ENCODE results near the gene RALY. TPM values are rescaled to one million over a fixed set of nuclear protein-coding genes. Genes with fewer than 3 reads are reported as not detected.
A peak's percentile ranks its signal among the peaks of the same experiment; 100 is the strongest.

RALY gene
- total and polyA plus RNA-seq, 4 experiments from 2014 or later: 112 to 218 (median 153) TPM

DNA sequence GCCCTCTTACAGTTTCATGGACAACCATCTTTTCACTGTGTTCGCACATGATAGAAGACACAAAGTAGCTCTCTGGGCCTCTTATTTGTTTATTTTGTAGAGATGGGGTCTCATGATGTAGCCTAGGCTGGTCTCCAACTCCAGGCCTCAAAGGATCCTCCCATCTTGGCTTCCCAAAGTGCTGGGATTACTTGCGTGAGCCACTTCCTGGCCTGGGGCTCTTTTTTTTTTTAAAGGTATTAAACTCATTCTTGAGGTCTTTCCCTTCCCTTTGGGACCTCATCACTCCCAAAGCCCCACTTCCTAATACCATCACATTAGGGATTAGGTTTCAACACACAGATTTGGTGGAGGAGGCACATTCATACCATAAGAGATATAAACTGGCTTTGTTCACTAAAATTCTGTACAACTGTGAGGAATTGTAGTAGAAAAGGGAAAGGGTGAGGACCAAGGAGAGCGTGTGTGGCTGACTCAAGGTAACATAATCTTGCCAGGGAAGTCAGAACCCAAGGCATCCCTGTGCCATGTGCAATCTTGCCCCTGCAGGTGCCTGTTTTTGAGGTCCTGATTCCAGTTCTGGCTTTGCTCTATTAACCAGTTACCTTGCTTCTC, 72.9 kb downstream of the RALY start:
- Histone ChIP-seq H3K27me3 (ENCODE audit: insufficient read depth, low read length) (no peaks in the 10 kb centered on the region), H3K4me3 (ENCODE audit: low read length in 2 of 2) (no peak overlapping the region), H3K4me1 (ENCODE audit: insufficient read depth, low read length) (peaks cover 22% of the 10 kb centered on the region), H3K9me3 (ENCODE audit: control insufficient read depth in 1 of 2, low read length in 2 of 2) (no peaks in the 10 kb centered on the region), H3K27ac (ENCODE audit: low read depth, low read length) (no peak overlapping the region), H3K36me3 (ENCODE audit: insufficient read depth, low read length) (peaks cover 13% of the 10 kb centered on the region)
- peaks cover 34 to 65% (median 48%) of the 10 kb centered on the region in 4 donors for H3K4me1 Mint-ChIP-seq
- intact Hi-C loops (cut with micrococcal nuclease): loop anchor here (5.0 kb wide), 1 partner anchor 274 kb away; no protein-coding TSS in a partner anchor
- peak overlapping the region in 6 of 7 donors; percentile 21 to 66 (median 38) for H3K27ac Mint-ChIP-seq
- no peak overlapping the region for H3K4me3 Mint-ChIP-seq
- ChIA-PET CTCF (ENCODE audit: partially characterized antibody) (interaction anchor here (0.7 to 2.0 kb wide), 2 partner anchors 74 to 215 kb away, joined by 4 read pairs; no protein-coding TSS in a partner anchor), POLR2A (ENCODE audit: partially characterized antibody) (no interaction called here)
- DNase-seq: no peak
- no peaks in the 10 kb centered on the region for H3K27me3 Mint-ChIP-seq
- no peaks in the 10 kb centered on the region for H3K9me3 Mint-ChIP-seq
- H3K36me3 Mint-ChIP-seq: peaks cover 0 to 34% of the 10 kb centered on the region in 2 donors

DNA sequence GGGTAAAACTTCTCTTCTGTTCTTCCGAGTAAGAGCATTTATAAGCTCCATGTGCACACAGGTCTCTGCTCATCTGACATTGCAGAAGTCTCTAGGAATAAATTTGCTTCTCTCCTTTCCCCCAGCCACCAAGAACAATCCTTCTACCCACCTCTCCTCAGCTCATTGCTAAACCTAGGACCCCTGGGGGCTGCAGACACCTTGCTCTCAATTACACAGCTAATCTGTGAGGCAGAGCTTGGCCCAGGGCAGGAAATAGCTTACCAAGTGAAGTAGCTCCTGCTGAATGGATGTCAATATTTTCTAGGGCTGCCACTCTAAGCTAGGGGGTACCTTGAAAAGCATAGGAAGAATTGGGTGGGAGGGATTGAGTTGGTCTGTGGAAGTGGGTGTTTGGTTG, 74.3 kb downstream of the RALY start:
- Mint-ChIP-seq H3K36me3 (peaks cover 7 to 44% of the 10 kb centered on the region in 2 donors), H3K27me3 (no peaks in the 10 kb centered on the region), H3K27ac (peak overlapping the region in 6 of 7 donors; percentile 16 to 83 (median 72)), H3K4me3 (no peak overlapping the region), H3K9me3 (no peaks in the 10 kb centered on the region), H3K4me1 (peaks cover 29 to 54% (median 41%) of the 10 kb centered on the region in 4 donors)
- no peak overlapping the region for H3K4me3 ChIP-seq (ENCODE audit: low read length in 2 of 2)
- H3K27ac ChIP-seq (ENCODE audit: low read depth, low read length): no peak overlapping the region
- ChIA-PET CTCF (ENCODE audit: partially characterized antibody) (interaction anchor here (0.9 to 5.9 kb wide), 20 partner anchors 9 to 276 kb away, joined by 3 to 84 read pairs (median 5); partner anchors contain the start of gene CHMP4B), POLR2A (ENCODE audit: partially characterized antibody) (interaction anchor here (0.6 to 1.4 kb wide), 3 partner anchors 8 to 153 kb away, joined by 3 to 4 read pairs (median 4); no protein-coding TSS in a partner anchor)
- H3K27me3 ChIP-seq (ENCODE audit: insufficient read depth, low read length): no peaks in the 10 kb centered on the region
- H3K4me1 ChIP-seq (ENCODE audit: insufficient read depth, low read length): peaks cover 17% of the 10 kb centered on the region
- peaks cover 13% of the 10 kb centered on the region for H3K36me3 ChIP-seq (ENCODE audit: insufficient read depth, low read length)
- intact Hi-C loops (cut with micrococcal nuclease): loop anchor here (2.0 to 5.0 kb wide), 3 partner anchors 209 to 611 kb away; no protein-coding TSS in a partner anchor
- DNase-seq: no peak
- no peaks in the 10 kb centered on the region for H3K9me3 ChIP-seq (ENCODE audit: control insufficient read depth in 1 of 2, low read length in 2 of 2)

DNA sequence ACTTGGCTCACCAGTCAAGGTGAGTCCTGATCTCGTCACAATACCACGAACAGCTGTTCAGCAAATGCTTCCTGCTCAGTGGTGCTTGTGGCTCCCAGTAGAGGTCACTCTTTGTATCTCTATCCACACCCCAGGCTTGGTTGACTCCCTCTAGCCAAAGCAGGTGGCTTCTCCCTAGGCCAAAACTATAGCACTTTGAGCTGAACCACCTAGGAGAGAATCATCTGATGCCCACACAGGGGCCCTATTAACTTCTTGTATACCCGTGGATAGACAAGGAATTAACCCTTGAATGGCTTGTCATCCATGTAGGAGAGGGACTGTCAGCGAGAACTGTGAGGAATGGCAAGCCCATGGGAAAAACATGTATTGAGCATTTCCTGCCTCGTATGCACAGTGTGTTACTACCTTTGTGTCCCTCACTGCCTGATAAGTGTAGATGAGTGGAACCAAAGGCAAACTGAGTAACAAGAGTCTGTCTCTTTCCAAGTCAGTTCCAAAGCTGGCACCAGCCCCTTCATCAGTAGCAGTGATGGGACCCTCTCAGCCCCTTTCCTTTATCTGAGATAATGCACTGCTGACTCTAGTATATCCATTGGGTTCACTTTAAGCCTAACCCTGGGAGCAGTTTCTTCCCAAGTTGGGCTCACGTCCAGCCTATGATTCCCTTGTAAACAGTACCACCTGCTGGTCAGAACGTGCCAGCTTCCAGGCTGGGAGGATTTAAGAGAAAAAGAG, 75.8 kb downstream of the RALY start:
- peaks cover 17% of the 10 kb centered on the region for H3K4me1 ChIP-seq (ENCODE audit: insufficient read depth, low read length)
- Mint-ChIP-seq H3K27ac (peak overlapping the region; percentile 10 to 88 (median 73)), H3K27me3 (no peaks in the 10 kb centered on the region), H3K4me3 (peak overlapping the region in 1 of 8 donors; percentile 20), H3K36me3 (peaks cover 14 to 43% of the 10 kb centered on the region in 2 donors), H3K9me3 (no peaks in the 10 kb centered on the region), H3K4me1 (peaks cover 26 to 44% (median 35%) of the 10 kb centered on the region in 4 donors)
- peak; percentile 50 to 75 (median 54) for DNase-seq
- peaks cover 25% of the 10 kb centered on the region for H3K36me3 ChIP-seq (ENCODE audit: insufficient read depth, low read length)
- H3K27ac ChIP-seq (ENCODE audit: low read depth, low read length): no peak overlapping the region
- POLR2A ChIA-PET (ENCODE audit: partially characterized antibody): interaction anchor here (2.4 kb wide), 1 partner anchor 76 kb away, joined by 10 read pairs; the partner anchor contains the start of gene RALY
- no peaks in the 10 kb centered on the region for H3K27me3 ChIP-seq (ENCODE audit: insufficient read depth, low read length)
- intact Hi-C loops (cut with micrococcal nuclease): loop anchor here (1.0 to 5.0 kb wide), 7 partner anchors 60 to 613 kb away; partner anchors contain the start of gene CHMP4B
- no peak overlapping the region for H3K4me3 ChIP-seq (ENCODE audit: low read length in 2 of 2)
- CTCF ChIA-PET (ENCODE audit: partially characterized antibody): interaction anchor here (0.8 to 5.9 kb wide), 34 partner anchors 8 to 280 kb away, joined by 3 to 84 read pairs (median 4); partner anchors contain the start of genes CHMP4B, EIF2S2 and RALY
- no peaks in the 10 kb centered on the region for H3K9me3 ChIP-seq (ENCODE audit: control insufficient read depth in 1 of 2, low read length in 2 of 2)

DNA sequence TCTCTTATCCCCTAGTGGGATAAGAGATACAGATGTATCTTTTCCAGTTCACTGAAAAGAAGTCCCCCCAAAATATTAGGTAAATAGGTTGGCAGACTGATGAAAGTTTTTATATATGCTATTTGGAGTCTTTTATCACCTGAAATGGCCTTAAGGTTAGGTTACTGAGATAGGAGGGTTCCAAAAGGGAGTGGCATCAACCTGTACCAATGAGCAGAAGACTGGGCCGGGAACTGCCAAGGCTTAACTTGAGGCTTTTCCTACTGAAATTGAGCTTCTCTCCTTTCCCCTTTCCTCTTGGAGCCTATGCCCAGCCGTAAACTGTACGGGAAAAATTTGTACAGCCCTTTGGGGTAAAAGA, 76.3 kb downstream of the RALY start:
- no peak overlapping the region for H3K4me3 ChIP-seq (ENCODE audit: low read length in 2 of 2)
- CTCF ChIA-PET (ENCODE audit: partially characterized antibody): interaction anchor here (0.7 to 5.9 kb wide), 19 partner anchors 9 to 416 kb away, joined by 3 to 84 read pairs (median 5); partner anchors contain the start of gene CHMP4B
- H3K27me3 ChIP-seq (ENCODE audit: insufficient read depth, low read length): no peaks in the 10 kb centered on the region
- POLR2A ChIA-PET (ENCODE audit: partially characterized antibody): interaction anchor here (2.4 kb wide), 1 partner anchor 76 kb away, joined by 10 read pairs; the partner anchor contains the start of gene RALY
- peaks cover 17% of the 10 kb centered on the region for H3K4me1 ChIP-seq (ENCODE audit: insufficient read depth, low read length)
- no peak for DNase-seq
- peaks cover 26% of the 10 kb centered on the region for H3K36me3 ChIP-seq (ENCODE audit: insufficient read depth, low read length)
- Mint-ChIP-seq H3K9me3 (no peaks in the 10 kb centered on the region), H3K4me3 (no peak overlapping the region), H3K36me3 (peaks cover 14 to 39% of the 10 kb centered on the region in 2 donors), H3K27ac (peak overlapping the region in 3 of 7 donors; percentile 14 to 72 (median 24)), H3K4me1 (peaks cover 21 to 38% (median 31%) of the 10 kb centered on the region in 4 donors), H3K27me3 (no peaks in the 10 kb centered on the region)
- intact Hi-C loops (cut with micrococcal nuclease): no loop called here
- H3K9me3 ChIP-seq (ENCODE audit: control insufficient read depth in 1 of 2, low read length in 2 of 2): no peaks in the 10 kb centered on the region
- no peak overlapping the region for H3K27ac ChIP-seq (ENCODE audit: low read depth, low read length)

DNA sequence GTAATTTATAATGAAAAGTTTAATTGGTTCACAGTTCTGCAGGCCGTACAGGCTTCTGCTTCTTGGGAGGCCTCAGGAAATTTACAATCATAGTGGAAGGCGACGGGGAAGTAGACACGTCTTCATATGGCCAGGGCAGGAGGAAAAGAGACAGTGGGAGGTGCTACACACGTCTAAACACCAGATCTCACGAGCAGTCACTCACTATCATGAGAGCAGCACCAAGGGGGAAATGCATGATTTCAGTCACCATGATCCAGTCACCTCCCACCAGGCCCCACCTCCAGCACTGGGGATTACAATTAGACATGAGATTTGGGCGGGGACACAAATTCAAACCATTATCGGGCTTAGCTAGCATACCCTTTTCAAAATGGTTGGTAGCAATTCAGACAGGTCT, 77.1 kb downstream of the RALY start:
- DNase-seq: no peak
- POLR2A ChIA-PET (ENCODE audit: partially characterized antibody): interaction anchor here (0.8 to 2.4 kb wide), 2 partner anchors 41 to 77 kb away, joined by 3 to 10 read pairs; partner anchors contain the start of genes EIF2S2 and RALY
- Histone ChIP-seq H3K4me1 (ENCODE audit: insufficient read depth, low read length) (peaks cover 17% of the 10 kb centered on the region), H3K4me3 (ENCODE audit: low read length in 2 of 2) (no peak overlapping the region), H3K9me3 (ENCODE audit: control insufficient read depth in 1 of 2, low read length in 2 of 2) (no peaks in the 10 kb centered on the region), H3K36me3 (ENCODE audit: insufficient read depth, low read length) (peaks cover 25% of the 10 kb centered on the region), H3K27ac (ENCODE audit: low read depth, low read length) (no peak overlapping the region), H3K27me3 (ENCODE audit: insufficient read depth, low read length) (no peaks in the 10 kb centered on the region)
- Mint-ChIP-seq H3K4me1 (peaks cover 20 to 30% (median 25%) of the 10 kb centered on the region in 4 donors), H3K36me3 (peaks cover 15 to 36% of the 10 kb centered on the region in 2 donors), H3K9me3 (no peaks in the 10 kb centered on the region), H3K27ac (peak overlapping the region in 1 of 7 donors; percentile 31), H3K27me3 (no peaks in the 10 kb centered on the region), H3K4me3 (no peak overlapping the region)
- CTCF ChIA-PET (ENCODE audit: partially characterized antibody): interaction anchor here (1.1 to 5.9 kb wide), 9 partner anchors 17 to 279 kb away, joined by 3 to 84 read pairs (median 11); partner anchors contain the start of gene CHMP4B
- intact Hi-C loops (cut with micrococcal nuclease): no loop called here

DNA sequence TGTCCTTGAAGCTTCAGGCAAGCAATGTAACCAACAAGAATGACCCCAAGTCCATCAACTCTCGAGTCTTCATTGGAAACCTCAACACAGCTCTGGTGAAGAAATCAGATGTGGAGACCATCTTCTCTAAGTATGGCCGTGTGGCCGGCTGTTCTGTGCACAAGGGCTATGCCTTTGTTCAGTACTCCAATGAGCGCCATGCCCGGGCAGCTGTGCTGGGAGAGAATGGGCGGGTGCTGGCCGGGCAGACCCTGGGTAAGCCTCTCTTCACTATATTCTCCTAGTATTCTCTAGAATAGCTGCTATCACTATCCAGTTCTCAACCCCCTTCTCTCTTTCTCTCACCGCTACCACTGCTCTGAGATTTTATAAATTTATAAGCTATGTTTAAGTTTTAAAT, 78.4 kb downstream of the RALY start:
- Mint-ChIP-seq H3K4me3 (no peak overlapping the region), H3K9me3 (peaks cover 0 to 2% (median 0%) of the 10 kb centered on the region in 8 donors), H3K27ac (peak overlapping the region in 3 of 7 donors; percentile 8 to 71 (median 61)), H3K27me3 (no peaks in the 10 kb centered on the region), H3K4me1 (peaks cover 20 to 29% (median 24%) of the 10 kb centered on the region in 4 donors), H3K36me3 (peaks cover 23 to 44% of the 10 kb centered on the region in 2 donors)
- H3K4me3 ChIP-seq (ENCODE audit: low read length in 2 of 2): no peak overlapping the region
- ChIA-PET POLR2A (ENCODE audit: partially characterized antibody) (interaction anchor here (1.1 kb wide), 1 partner anchor 11 kb away, joined by 3 read pairs; no protein-coding TSS in a partner anchor), CTCF (ENCODE audit: partially characterized antibody) (interaction anchor here (4.9 to 5.9 kb wide), 2 partner anchors 136 to 158 kb away, joined by 43 to 84 read pairs; no protein-coding TSS in a partner anchor)
- peaks cover 17% of the 10 kb centered on the region for H3K4me1 ChIP-seq (ENCODE audit: insufficient read depth, low read length)
- H3K36me3 ChIP-seq (ENCODE audit: insufficient read depth, low read length): peaks cover 35% of the 10 kb centered on the region
- DNase-seq: no peak
- H3K9me3 ChIP-seq (ENCODE audit: control insufficient read depth in 1 of 2, low read length in 2 of 2): no peaks in the 10 kb centered on the region
- H3K27me3 ChIP-seq (ENCODE audit: insufficient read depth, low read length): no peaks in the 10 kb centered on the region
- intact Hi-C loops (cut with micrococcal nuclease): no loop called here
- no peak overlapping the region for H3K27ac ChIP-seq (ENCODE audit: low read depth, low read length)
